NCI-H1417 (cell line): Measurements from ENCODE around the gene C9.
A peak's percentile ranks its signal among the peaks of the same experiment; 100 is the strongest.
"Not testable (repeated sequence)": the region's sequence is repeated elsewhere in the genome, so short reads cannot be mapped to it uniquely, and the experiment has no call there.

ENCODE experiments used
- DNase-seq, 3 experiments: peaks; one replicate each; lab custom pipeline; 2025; lab: John Stamatoyannopoulos, UW

The C9 gene

DNA sequence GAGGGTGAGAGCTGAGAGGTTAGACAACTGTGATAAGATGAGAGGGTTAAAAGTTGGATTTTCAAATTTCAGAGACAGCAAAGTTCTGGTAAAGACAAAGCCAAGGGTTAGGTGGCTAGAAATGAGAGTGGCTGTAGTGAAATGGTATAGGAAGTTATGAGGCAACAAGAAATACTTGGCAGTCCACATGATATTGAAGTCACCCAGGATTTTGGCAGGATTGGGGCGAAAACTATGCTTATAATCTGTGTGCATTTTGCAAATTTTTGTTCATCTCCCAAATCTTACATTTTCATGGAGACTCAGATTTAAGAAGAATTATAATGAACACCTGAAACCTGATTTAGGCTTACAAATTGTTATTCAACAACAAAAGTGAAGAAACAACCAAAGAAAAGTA is 35.6 kb downstream of the C9 start:
- DNase-seq: no peak

DNA sequence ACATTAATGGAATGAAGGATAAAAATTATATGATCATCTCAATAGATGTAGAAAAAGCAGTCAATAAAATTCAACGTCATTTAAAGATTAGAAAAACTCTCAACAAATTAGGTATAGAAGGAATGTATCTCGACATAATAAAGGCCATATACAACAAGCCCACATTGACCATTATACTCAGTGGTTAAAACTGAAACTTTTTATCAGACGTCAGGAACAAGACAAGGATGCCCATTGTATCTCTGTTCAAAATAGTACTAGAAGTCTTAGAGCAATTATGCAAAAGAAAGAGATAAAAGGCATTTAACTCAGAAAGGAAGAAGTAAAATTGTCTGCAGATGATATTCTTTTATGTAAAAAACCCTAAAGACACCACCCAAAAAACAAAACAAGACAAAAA is 40.8 kb downstream of the C9 start:
- DNase-seq: no peak

DNA sequence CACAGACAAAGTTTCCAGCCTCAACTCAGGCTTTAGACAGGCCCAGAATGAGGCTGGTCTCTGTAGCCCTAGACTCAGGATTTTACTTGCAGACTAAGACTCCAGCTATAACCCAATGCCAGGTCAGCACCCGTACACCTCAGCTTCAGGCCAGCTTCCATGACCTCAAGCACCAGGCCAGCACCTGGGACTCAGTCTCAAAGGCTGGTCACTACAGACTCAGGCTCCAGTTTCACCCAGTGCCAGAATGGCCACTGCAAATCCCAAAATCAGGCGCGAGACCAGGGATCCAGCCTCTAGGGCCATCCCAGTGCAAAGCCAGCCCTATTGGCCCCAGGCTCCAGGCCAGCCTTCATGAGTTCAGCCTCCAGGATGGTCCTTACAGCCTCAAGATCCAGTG is 44.9 kb downstream of the C9 start:
- no peak for DNase-seq

DNA sequence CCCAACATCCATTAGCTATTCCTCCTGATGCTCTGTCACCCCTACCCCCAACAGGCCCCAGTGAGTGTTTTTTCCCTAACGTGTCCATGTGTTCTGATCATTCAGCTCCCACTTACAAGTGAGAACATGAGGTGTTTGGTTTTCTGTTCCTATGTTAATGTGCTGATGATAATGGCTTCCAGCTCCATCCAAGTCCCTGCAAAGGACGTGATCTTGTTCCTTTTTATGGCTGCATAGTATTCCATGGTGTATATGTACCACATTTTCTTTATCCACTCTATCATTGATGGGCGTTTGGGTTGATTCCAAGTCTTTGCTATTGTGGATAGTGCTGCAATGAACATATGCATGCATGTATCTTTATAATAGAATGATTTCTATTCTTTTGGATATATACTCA is 47.8 kb downstream of the C9 start:
- not testable (repeated sequence) for DNase-seq

DNA sequence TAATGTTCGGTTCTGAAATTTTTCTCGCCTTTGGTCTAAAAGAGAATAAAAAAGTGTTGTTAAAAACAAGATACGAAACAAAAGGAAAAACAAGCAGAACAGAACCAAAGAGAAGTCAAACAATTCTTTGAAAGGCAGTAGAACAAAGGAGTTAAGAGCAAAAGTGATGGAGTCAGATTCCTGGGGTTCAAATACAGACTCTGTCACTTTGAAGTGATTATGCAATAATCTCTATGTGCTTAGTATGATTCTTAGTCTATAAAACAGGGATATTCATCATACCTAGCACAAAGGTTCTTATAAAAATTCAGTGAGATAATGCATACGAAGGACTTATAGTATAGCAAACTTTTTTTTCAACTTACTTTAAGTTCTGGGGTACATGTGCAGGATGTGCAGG is 48.3 kb downstream of the C9 start:
- DNase-seq: no peak

DNA sequence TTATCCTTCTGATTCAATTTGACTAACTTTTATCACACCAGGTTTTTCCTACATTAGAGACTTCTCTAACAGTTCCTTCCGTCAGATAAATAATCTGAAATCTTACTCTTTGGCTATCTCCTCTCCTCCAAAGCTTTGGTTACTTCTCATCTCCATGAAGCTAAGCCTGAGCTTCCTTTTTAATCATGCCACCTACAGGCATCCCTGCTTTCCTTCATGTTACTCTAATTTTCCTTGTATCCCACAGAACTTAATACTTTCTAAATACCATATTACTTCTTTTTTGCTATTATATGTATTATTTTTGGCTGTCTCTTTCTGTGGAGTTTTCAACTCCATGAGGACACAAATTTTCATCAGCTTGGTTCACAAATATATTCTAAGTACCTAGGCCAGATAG is 49.7 kb downstream of the C9 start:
- no peak for DNase-seq

DNA sequence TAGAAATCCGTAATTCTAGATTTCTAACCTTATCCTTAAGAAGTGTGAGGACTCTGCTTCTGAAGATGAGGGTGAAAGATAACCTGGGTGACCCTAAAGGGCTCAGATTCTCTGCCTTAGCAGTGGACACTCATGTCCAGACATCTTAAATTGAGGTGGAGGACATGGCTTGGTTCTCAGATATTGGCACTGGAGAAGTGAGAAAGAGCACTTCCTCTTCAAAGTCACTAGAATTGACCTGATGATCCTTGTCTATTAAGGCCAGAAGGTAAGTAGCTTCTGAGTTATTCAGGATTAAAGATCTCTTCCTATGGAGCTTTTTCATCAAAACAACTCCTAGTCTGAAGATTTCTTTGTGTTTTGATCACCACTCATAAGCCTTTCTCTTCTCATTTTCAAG is 54.8 kb downstream of the C9 start:
- no peak for DNase-seq

DNA sequence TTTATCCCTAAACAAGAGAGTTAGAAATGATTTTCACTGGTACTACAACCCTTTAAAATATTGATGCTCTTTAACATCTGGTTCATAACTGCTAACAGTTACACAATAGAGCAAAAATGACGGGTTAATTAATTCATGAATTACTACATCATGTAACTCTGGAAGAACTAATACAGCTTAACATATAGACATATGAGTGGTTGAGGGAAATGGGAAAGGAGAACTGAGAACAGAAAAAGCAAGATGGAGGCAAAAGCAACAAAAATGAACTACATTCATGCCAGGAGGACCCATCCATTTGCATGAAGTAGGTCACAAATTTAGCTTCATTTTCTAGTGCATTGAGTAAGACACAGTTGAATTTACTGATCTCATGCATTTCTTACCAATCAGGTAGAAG is 61.8 kb downstream of the C9 start:
- DNase-seq: no peak

DNA sequence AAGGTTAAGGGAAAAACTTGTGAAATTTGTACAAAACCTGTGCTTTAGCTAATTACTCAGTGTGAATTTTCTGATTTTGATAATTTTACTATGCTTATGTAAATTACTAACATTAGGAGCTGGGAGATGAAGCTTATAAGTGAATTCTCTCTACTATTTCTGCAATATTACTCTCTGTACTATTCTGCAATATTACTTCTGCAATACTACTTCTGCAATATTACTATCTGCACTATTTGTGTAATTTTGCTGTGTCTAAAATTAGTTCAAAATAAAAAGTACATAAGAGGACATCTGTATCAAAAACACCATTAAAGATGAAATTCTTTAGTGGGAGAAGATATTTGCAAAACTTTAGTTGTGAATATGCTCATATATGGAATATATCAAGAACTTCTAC is 62.9 kb downstream of the C9 start:
- no peak for DNase-seq

DNA sequence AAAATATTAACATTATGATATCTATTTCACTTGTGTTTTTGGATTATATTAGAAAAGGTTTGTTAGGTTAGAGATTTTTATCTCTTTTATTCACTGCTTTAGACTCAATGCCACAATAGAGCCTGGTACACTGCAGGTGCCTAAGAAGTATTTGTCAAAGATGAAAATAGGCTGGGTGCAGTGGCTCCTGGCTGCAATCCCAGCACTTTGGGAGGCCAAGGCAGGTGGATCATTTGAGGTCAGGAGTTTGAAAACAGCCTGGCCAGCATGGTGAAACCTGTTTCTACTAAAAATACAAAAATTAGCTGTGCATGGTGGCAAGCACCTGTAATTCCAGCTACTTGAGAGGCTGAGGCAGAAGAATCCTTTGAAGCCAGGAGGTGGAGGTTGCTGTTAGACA is 64.3 kb downstream of the C9 start:
- DNase-seq: no peak

DNA sequence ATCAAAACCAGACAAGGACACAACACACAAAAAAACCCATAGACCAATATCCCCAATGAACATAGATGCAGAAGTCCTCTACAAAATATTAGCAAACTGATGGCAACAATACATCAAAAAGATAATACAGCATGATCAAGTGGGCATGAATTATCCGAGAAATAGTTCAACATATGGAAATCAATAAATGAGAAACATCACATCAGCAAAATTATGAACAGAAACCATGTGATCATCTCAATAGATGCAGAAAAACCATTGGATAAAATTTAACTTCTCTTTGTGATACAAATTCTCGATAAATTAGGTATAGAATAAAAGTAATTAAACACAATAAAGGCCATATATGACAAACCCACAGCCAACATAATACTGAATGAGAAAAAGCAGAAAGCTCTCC is 69.6 kb downstream of the C9 start:
- no peak for DNase-seq

DNA sequence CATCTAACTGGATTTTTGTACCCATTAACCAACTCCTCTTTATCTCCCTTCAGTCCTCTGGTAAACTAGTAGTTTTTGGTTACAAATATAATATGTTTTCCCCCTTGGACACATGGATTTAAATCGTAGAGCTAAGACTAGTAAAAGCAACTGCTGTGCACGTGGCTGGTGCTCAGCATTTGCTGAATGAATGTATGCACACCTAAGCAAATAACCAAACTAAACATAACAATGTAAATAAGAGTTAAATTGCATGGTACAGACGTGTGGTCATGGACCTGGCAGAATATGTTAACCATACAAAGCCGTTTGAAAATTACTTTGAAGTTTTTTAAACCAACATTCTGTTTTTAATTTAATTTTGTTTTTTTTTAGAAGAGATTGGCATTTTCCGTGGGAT is 79.7 kb downstream of the C9 start:
- peak in 2 of 3 experiments; percentile 17 to 60 for DNase-seq

DNA sequence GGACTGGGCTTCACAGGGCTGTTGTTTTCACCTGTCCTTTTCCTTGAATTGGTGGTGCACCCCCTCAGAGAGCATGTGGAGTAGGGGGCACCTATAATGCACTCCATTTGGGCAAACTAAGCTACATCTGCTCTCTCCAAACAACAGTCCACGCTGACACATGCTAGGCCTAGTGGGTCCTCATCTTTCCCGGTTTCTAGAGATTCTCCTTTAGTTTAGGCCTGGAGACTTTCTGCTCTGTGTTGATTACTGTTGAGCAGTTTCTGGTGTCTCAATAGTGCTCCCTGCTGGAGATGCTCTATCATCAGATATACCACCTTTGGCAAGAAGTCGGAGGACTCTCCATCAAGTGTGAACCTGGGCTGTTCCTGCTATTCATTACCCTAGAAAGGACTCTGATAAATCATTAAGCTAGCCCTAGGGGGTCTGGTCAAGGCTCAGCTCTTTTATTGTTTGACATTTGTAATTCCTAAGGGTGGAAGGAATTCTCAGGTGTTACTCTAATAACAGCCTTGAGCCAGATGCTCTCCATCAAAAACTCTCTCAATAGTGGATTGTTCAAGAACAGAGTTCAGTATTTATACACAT is 81.0 kb downstream of the C9 start:
- DNase-seq: peak in 2 of 3 experiments; percentile 29 to 64

DNA sequence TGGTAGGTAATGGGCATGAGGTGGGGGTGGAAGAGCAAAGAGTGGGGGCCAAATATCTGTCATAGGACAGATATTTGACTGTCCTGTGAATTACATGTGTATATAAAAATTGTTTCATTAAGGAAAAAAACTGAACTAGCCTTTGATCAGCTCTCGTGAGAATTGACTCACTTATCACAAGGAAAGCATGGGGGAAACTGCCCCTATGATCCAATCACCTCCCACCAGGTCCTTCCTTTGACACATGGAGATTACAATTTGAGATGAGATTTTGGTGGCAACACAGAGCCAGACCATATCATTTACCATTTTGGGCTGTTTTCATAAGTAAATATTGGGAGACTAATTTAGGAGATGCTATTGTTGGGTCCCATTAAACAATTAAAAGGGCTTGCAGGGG is 81.7 kb downstream of the C9 start:
- no peak for DNase-seq

DNA sequence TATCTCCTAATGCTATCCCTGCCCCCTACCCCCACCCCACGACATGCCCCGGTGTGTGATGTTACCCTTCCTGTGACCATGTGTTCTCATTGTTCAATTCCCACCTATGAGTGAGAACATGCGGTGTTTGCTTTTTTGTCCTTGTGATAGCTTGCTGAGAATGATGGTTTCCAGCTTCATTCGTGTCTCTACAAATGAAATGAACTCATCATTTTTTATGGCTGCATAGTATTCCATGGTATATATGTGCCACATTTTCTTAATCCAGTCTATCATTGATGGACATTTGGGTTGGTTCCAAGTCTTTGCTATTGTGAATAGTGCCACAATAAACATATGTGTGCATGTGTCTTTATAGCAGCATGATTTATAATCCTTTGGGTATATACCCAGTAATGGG is 88.4 kb downstream of the C9 start:
- not testable (repeated sequence) for DNase-seq

DNA sequence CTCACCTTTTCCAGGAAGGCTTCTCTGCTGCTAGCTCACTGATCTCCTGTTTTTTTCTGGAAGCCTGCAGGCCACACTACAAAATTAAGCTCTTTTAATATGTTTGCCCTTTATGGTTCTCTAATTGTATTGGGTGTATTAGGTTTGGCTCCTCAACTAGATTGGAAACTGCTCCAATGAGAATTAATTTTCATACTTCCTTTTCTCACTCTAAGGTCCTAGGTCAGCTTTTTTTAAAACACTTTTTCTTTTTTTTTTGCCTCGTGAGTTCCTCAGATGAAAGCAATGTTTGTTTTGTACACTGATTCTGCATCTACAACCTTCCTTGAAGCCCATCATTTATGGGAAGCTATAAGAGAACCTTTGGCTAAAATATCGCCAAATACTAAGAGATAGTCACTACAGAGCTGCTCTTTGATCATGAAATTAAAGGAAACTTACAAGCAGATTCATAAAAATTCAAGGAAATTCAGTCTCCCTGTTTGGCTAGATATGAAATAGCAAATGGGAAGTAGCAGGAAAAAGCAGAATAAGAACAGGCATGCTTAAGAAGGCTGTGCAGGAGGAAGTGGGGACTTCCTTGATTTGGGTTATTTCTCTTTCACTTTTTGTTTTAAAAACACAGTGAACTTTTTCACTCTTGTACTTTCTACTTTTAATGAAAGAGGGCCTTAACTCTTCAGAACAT is 89.8 kb downstream of the C9 start:
- no peak for DNase-seq

DNA sequence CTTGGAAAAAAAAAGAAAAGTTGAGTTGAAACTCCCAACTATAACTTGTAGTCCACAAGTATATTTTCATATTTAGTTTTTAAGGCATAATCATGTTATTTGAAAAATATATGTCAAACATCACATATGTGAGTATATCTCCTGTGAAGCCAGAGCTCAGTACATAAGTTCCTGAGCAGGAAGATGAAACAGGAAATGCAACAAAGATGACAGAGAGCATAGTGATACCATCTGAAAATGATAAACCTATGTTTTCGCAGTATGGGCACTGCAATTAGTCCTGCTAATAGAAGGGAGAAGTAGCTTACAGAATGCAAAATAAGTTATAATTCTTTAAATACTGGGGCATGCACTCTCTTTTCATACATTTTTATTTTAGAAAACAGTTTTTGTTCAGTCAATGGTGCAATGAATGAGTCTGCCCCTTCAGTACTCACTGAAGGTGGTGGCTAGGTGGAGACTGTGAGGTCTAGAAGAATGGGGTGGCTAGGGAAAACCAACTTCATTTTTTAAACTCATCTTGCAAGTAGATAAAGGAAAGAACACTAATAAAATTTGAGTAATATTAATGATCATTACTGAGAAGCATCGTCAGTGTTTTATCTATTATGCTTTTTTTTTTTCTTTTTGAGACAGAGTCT is 90.9 kb downstream of the C9 start:
- DNase-seq: no peak

DNA sequence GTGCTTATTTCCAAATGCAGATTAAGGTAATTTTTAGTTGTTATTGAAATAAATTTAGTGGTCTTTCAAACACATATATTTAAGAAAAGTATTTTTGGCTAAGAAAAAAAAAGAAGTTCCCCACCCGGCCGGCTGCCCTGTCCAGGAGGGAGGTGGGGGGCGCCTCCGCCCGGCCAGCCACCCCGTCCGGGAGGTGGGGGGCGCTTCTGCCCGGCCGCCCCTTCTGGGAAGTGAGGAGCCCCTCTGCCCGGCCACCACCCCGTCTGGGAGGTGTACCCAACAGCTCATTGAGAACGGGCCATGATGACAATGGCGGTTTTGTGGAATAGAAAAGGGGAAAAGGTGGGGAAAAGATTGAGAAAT is 91.4 kb downstream of the C9 start:
- not testable (repeated sequence) for DNase-seq

DNA sequence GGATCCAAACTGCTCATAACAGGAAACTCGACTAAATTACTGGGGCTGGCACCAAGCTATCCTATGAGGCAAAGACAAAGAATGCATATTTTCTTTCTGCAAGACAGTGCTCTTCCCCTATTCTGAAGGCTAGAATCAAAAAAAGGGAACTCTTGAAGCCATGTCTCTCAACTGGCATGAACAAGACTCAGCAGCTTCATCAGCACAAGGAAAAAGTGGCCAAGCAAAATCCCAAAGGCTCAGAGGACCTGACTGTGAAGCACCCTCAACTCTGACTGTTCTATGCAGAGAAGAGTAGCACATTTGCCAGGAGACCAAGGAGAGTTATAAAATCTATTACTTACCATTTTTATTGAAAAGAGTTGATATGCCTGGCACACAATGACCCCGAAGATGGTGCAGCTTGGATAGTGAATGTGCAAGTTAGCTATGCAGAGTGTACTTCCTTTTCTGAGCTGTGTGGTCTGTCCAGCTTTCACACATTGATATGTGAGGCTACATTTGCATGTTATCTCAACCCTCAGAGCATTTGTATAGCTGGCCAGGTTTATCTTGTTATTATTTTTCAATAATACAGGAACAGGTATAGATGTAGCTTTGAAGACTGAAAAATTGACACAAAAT is 94.0 kb downstream of the C9 start:
- DNase-seq: no peak

DNA sequence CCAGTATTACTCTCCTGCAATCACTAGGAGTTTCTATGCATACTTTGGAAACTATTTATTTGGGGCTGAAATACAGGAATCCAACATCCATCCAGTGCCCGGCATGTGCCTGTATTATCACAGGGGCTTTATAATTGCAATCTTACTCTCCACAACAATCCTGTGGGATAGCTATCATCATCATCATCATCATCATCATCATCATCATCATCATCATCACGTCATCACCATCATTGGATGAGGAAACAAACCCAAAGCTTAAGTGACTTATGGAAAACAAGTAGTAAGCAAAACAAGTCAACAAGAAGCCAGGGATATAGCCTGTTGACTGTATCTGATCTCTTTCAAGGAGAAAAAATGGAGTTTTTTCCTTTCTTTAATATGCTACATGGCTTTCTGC is 97.1 kb downstream of the C9 start:
- no peak for DNase-seq

DNA sequence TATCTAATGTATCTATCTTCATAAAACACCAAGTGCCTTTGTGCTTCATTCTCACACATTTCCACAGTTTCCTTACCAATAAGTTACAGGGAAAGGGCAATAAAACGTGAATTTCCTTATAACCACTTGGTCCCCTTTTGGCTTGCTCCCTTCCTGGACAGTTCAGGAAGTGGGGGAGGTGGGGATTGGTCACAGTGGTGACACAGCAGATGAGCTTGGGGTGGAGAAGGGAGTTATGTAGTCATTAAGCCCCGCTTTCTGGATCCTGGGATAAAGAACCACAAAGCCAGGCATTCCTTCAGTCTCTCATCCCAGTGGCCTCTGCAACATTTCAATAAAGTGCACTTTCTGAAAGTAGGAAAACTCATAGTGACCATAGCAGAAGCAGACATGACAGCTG is 97.9 kb downstream of the C9 start:
- no peak for DNase-seq

DNA sequence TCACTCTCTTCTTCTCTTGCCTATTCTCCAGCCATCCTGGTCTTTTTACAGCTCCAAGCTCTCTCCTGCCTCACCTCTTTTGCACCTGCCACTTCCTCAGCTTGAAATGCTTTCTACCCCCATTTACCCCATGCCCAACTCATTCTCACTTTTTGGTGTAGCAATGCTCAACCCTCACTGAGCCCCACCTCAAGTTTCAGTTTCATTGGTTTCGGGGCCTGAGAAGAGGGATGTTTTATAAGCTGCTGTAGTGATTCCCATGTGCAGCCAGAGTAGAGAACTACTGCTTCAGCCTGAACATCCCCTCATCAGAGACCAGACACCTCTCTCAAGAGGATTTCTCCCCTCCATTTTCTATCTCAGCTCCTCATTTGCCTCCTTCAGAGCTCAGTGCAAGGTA is 99.8 kb downstream of the C9 start:
- DNase-seq: no peak

DNA sequence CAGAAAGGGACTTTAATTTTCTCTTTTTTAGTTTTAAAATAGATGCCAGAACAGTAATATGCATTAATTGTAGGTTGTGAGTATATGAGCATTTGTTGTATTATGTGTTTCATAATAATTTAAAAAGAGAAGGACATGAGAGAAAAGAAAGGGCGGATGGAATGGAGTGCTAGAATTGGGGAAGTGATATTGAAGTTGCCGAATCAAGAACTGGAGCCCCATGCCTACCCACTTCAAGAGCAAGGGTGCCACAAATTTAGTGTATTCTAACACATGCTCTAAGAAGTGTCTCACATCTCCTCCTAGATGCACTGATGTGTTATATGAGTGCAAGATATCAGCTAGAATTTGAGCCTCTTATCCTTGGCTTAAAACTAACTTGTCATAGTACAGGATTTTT is 101.3 kb downstream of the C9 start:
- no peak for DNase-seq
